ENCODE measurements around the gene C1QTNF6. TPM values are rescaled to one million over a fixed set of nuclear protein-coding genes. Genes with fewer than 3 reads are reported as not detected.
A peak's percentile ranks its signal among the peaks of the same experiment; 100 is the strongest.

The C1QTNF6 gene
- total RNA-seq, 1 donor: 11.9 TPM

- peak overlapping the region; percentile 61 for H3K27ac ChIP-seq (ENCODE audit: low read depth, low read length)
- H3K27me3 ChIP-seq (ENCODE audit: insufficient read depth, low read length): no peaks in the 10 kb centered on the region
- H3K4me3 ChIP-seq (ENCODE audit: insufficient read depth, low read length): peak overlapping the region; percentile 78
- H4K20me1 ChIP-seq (ENCODE audit: insufficient read depth, low read length): peaks cover 12% of the 10 kb centered on the region
- no peaks in the 10 kb centered on the region for H3K9me3 ChIP-seq (ENCODE audit: low read depth, low read length)
- peak; percentile 83 for TF ChIP-seq CTCF (IDR thresholded peaks at IDR 0.05; ENCODE audit: extremely low read depth, low read depth, low read length)
- H2AFZ ChIP-seq (ENCODE audit: low read length): peak overlapping the region; percentile 96
- H3K4me2 ChIP-seq (ENCODE audit: insufficient read depth, low read length): peak overlapping the region; percentile 96
- DNase-seq (ENCODE audit: insufficient read length, low spot score, missing footprints): peak; percentile 99
- no peaks in the 10 kb centered on the region for H3K79me2 ChIP-seq (ENCODE audit: insufficient read depth, low read length)
- peaks cover 32% of the 10 kb centered on the region for H3K4me1 ChIP-seq (ENCODE audit: insufficient read depth, low read length)
- H3K36me3 ChIP-seq (ENCODE audit: insufficient read depth, low read length): no peaks in the 10 kb centered on the region
Measured at GRCh38 chr22:37199103-37199759, 11.2 kb upstream of the C1QTNF6 start.

DNA sequence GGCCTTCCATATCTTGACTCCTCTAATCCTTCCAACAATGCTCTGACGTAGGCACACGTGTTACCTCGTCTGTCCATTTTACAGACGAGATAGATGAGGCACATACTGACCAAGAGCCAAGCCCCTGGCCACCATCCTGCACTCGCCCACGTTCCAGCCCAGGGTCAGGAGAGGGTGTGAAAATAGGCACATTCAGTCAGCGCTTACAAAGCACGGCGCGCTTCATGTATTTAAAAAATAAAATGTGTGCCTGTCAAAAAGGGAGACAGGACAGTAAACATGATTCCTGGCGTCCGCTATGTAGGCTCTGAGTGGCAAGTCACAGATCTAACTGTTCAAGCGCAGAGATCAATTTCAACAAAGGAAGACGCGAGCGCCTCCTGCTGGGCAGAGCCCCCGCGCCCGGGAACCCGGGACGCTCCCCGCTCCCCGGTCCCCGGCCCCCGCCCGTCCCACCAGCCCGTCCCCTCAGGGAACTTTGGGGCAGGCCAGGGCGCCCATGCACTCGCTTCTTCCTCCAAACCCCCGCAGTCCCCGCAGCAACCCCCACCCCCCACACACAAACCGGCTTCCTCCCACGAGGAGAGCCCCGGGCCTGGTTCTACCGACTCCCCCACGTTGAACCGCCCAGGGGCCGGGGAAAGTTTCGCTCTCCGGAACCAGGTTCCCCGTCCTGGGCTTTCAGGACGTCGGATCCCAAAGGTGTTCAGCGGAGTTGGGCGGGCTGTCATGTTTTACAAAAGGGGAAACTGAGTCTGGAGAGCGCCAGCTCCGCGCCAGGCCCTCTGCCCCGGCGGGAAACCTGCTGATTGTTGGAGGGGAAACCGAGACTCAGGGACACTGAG lies 10.4 kb upstream of the C1QTNF6 start:
- peak; percentile 96 for DNase-seq (ENCODE audit: insufficient read length, low spot score, missing footprints)
- Histone ChIP-seq H3K79me2 (ENCODE audit: insufficient read depth, low read length) (no peaks in the 10 kb centered on the region), H2AFZ (ENCODE audit: low read length) (peak overlapping the region; percentile 94), H3K4me2 (ENCODE audit: insufficient read depth, low read length) (peak overlapping the region; percentile 96), H3K4me1 (ENCODE audit: insufficient read depth, low read length) (peaks cover 34% of the 10 kb centered on the region), H4K20me1 (ENCODE audit: insufficient read depth, low read length) (peaks cover 12% of the 10 kb centered on the region), H3K27me3 (ENCODE audit: insufficient read depth, low read length) (no peaks in the 10 kb centered on the region), H3K27ac (ENCODE audit: low read depth, low read length) (peak overlapping the region; percentile 61), H3K36me3 (ENCODE audit: insufficient read depth, low read length) (no peaks in the 10 kb centered on the region), H3K9me3 (ENCODE audit: low read depth, low read length) (no peaks in the 10 kb centered on the region), H3K4me3 (ENCODE audit: insufficient read depth, low read length) (peak overlapping the region; percentile 78)
- peak; percentile 55 for TF ChIP-seq CTCF (IDR thresholded peaks at IDR 0.05; ENCODE audit: extremely low read depth, low read depth, low read length)

DNA sequence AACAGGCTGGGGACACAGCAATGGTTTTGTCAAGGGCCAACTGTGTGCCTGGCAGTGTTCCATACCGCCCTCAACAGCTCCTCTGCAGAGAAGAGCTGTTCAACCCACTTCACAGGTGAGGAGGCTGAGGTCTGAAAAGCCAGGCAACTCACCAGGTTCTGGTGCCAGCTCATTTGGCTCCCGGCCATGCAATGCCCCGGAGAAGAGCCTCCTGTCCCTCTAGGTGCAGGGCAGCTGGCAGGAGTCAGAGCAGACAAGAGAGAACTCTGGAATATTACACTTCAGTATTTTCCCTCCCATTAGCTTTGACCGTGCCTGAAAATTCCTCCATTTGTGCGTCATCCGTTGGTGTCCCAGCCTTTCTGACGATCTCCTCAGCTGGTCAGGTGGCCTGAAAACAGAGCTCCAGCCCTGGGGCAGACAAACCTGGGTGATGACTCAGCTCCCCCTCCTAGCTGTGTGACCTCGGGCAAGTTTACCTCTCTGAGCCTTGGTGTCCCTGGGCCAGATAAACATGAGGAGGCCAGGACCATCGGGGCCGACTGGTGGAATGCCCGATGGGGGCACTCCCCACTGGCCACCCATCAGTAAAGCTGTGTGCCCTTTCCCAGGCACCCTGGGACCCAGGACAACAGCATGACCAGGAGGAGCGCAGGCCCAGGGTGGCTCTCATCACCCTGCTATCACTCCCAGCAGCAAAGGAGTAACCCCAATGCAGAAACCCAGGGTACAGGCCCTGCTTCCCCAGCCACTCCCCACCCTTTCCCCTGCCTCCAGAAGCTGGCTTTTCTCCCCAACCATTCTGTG lies 9.6 kb upstream of the C1QTNF6 start:
- H3K4me3 ChIP-seq (ENCODE audit: insufficient read depth, low read length): peak overlapping the region; percentile 78
- H3K4me1 ChIP-seq (ENCODE audit: insufficient read depth, low read length): peaks cover 34% of the 10 kb centered on the region
- no peaks in the 10 kb centered on the region for H3K79me2 ChIP-seq (ENCODE audit: insufficient read depth, low read length)
- TF ChIP-seq CTCF (IDR thresholded peaks at IDR 0.05; ENCODE audit: extremely low read depth, low read depth, low read length): no peak
- peak overlapping the region; percentile 96 for H3K4me2 ChIP-seq (ENCODE audit: insufficient read depth, low read length)
- H3K9me3 ChIP-seq (ENCODE audit: low read depth, low read length): no peaks in the 10 kb centered on the region
- peak overlapping the region; percentile 24 for H3K27ac ChIP-seq (ENCODE audit: low read depth, low read length)
- H2AFZ ChIP-seq (ENCODE audit: low read length): no peak overlapping the region
- no peaks in the 10 kb centered on the region for H3K36me3 ChIP-seq (ENCODE audit: insufficient read depth, low read length)
- H4K20me1 ChIP-seq (ENCODE audit: insufficient read depth, low read length): peaks cover 12% of the 10 kb centered on the region
- no peaks in the 10 kb centered on the region for H3K27me3 ChIP-seq (ENCODE audit: insufficient read depth, low read length)
- peak; percentile 75 for DNase-seq (ENCODE audit: insufficient read length, low spot score, missing footprints)
